H1 (cell line): Measurements from ENCODE around the gene NAP1L1. TPM values are rescaled to one million over a fixed set of nuclear protein-coding genes. Genes with fewer than 3 reads are reported as not detected.

Source experiments
- CEBPB ChIP-seq: IDR thresholded peaks from 2 replicates; pipeline ENCODE4 v1.6.1; 2012; ENCODE audit warnings: low read depth, low read length
- SIRT6 ChIP-seq: IDR thresholded peaks from one replicate; pipeline ENCODE4 v1.7.1; 2012; ENCODE audit warnings: low read length, inconsistent platforms
- SP4 ChIP-seq: IDR thresholded peaks from 2 replicates; pipeline ENCODE4 v1.6.1; 2012; ENCODE audit warnings: low read length, inconsistent platforms
- polyA plus RNA-seq, 7 experiments: library from polyadenylated mRNA; depleted of rRNA in 3 of 7; stranded (reverse) in 5 of 7; unstranded in 2 of 7; fragments of >200 nt in 5 of 7; fragments of 200-250 nt in 2 of 7; gene quantifications; 1 replicate in 5 of 7; 2 replicates in 1 of 7; 4 replicates in 1 of 7; pipeline versions ENCODE4 v1.2.1 to v1.2.3, GENCODE V29; 2011 to 2013; ENCODE audit warnings: missing spikeins in 2 of 7, mixed read lengths in 2 of 7
- total RNA-seq: library from RNA; stranded (reverse); fragmentation: NEBNext Ultra II Directional; extraction: Animal tissue kit (Norgen Biotek cat#: 25700); gene quantifications from 2 replicates; pipeline ENCODE4 v1.2.1, GENCODE V29; 2021
- TF ChIP-seq, protein P1 (sequence below), 3 experiments: IDR thresholded peaks; 1 replicate in 2 of 3; 2 replicates in 1 of 3; pipeline versions ENCODE4 v1.5.1 to v1.6.1; 2011; ENCODE audit warnings: low read length in 3 of 3, mild to moderate bottlenecking in 3 of 3, inconsistent platforms in 2 of 3, low read depth in 1 of 3, moderate library complexity in 1 of 3; ENCODE audit not compliant: insufficient read depth in 1 of 3; ENCODE audit errors: control extremely low read depth in 1 of 3

The NAP1L1 gene
- total and polyA plus RNA-seq, 2 of the 8 experiments (the other 6 are each of a cell fraction or from before 2014, with no cell fraction given): 202 to 1,159 TPM

DNA sequence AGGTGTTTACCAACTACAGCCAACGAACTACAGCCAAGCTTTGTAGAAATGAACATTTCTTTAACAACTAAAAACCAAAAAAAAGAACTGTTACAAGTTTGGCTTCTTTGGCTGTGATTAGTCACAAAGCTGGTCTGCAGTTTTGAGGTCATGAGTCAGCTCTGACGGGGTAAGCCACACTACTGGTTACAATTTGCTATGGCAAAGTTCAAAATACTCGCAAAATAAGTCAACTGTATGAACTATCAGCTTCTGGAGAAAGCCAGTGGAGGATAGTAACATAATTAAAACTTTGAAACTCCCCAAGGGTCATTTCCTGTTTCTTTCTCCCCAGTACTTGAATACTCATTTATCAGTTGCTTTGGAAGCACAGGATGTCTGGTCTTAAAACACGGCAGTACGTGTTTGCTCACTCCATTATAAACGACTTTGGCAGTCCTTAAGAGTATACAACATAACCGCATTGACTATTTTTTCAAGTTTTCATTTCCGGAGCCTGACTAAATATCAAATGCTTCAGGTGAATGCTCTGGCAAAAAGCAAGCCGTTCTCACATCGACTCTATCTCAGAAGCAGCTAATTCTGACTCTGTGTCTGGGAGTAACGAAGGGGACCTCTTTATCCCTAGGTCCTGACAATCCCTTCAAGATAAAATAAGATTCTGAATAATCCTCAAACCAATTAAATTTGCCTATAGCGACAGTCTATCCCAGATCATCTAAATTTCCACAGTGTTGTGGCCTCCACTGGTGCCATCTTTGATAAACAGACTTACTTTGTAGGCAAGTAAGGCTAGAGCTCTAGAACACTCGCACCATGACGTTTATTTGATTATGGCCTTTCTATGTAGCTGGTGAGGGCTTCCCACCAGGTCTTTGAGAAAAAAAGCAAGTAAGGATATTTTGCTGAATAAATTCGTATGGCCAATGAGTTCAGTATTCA lies 63.5 kb downstream of the NAP1L1 start (continued):
- TF ChIP-seq CEBPB (no peak), SIRT6 (no peak), SP4 (no peak)
- TF ChIP-seq, protein P1, sequence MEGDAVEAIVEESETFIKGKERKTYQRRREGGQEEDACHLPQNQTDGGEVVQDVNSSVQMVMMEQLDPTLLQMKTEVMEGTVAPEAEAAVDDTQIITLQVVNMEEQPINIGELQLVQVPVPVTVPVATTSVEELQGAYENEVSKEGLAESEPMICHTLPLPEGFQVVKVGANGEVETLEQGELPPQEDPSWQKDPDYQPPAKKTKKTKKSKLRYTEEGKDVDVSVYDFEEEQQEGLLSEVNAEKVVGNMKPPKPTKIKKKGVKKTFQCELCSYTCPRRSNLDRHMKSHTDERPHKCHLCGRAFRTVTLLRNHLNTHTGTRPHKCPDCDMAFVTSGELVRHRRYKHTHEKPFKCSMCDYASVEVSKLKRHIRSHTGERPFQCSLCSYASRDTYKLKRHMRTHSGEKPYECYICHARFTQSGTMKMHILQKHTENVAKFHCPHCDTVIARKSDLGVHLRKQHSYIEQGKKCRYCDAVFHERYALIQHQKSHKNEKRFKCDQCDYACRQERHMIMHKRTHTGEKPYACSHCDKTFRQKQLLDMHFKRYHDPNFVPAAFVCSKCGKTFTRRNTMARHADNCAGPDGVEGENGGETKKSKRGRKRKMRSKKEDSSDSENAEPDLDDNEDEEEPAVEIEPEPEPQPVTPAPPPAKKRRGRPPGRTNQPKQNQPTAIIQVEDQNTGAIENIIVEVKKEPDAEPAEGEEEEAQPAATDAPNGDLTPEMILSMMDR (IDR thresholded peaks at IDR 0.05; ENCODE audit: control extremely low read depth in 1 of 3, insufficient read depth in 1 of 3, low read depth in 1 of 3, low read length in 3 of 3): no peak
